Testis (tissue), 2 donors: ENCODE data around the gene ICAM2.

Experiments used
- CTCF ChIP-seq, 3 experiments: fragments of 450-650 bp in 2 of 3; fragments of 200-600 bp in 1 of 3; sonication (generic) in 1 of 3; IDR thresholded peaks; one replicate each; pipeline ENCODE4 v1.5.1; 2016 to 2019; ENCODE audit warnings: antibody characterized with exemption in 3 of 3, mild to moderate bottlenecking in 2 of 3, moderate library complexity in 1 of 3
- POLR2A ChIP-seq: fragments of 450-650 bp; IDR thresholded peaks from one replicate; pipeline ENCODE4 v1.6.1; 2017; ENCODE audit warnings: antibody characterized with exemption, mild to moderate bottlenecking, moderate library complexity

- TF ChIP-seq POLR2A (no peak), CTCF (IDR thresholded peaks at IDR 0.05) (peak; percentile 51 to 79 (median 68))
Measured at GRCh38 chr17:64028874-64029464, 8.5 kb upstream of the ICAM2 start.
